OCI-LY7 (cell line): Measurements from ENCODE around the gene KCNAB2.

Source experiments
- CTCF ChIP-seq: fragments of 200-600 bp; sonication (generic); conservative IDR thresholded peaks from 2 replicates; pipeline ENCODE4 v1.5.1; 2014; ENCODE audit warnings: mild to moderate bottlenecking, antibody characterized with exemption, low read length, moderate library complexity, mixed read lengths
- EZH2phosphoT487 ChIP-seq: fragments of 200-600 bp; sonication (generic); IDR thresholded peaks from 2 replicates; pipeline ENCODE4 v1.6.1; 2018; ENCODE audit warnings: low read depth, borderline replicate concordance, mild to moderate bottlenecking, mixed run types, antibody characterized with exemption, low read length, moderate library complexity, mixed read lengths

- TF ChIP-seq CTCF = no peak
- no peak for TF ChIP-seq EZH2phosphoT487
Measured at GRCh38 chr1:6069573-6069972, 23.9 kb downstream of the KCNAB2 start.
